H1 (cell line): Measurements from ENCODE around the gene CDC42EP2. TPM values are rescaled to one million over a fixed set of nuclear protein-coding genes. Genes with fewer than 3 reads are reported as not detected.

ENCODE experiments used
- CTCF ChIA-PET: fragments of 300-600 bp; sonication (Branson Sonifier 250); formaldehyde crosslinking; loops from one replicate; lab custom pipeline; 2021; ENCODE audit not compliant: partially characterized antibody; lab: Charles Lee
- POLR2A ChIA-PET: fragments of 300-600 bp; sonication (Branson Sonifier 250); formaldehyde crosslinking; loops from one replicate; lab custom pipeline; 2021; ENCODE audit warnings: inconsistent platforms; ENCODE audit not compliant: partially characterized antibody; lab: Charles Lee
- DNase-seq, 2 experiments: peaks; one replicate each; pipeline versions ENCODE4 v3.0.0 to v3.0.0-alpha.2; 2010 to 2022; ENCODE audit warnings: low spot score in 2 of 2, low read depth in 1 of 2, mixed read lengths in 1 of 2
- FAIRE-seq: peaks from 2 replicates; lab custom pipeline; 2011; peaks lifted over from hg19 to GRCh38; lab: Jason Lieb, UNC
- H2AFZ ChIP-seq: 2 replicates; pipeline ENCODE4 v1.8.1; 2012; ENCODE audit warnings: low read length, inconsistent platforms
- H2AK5ac ChIP-seq: 2 replicates; pipeline ENCODE4 v1.6.1; 2013; ENCODE audit warnings: low read depth, low read length
- H2BK120ac ChIP-seq: replicated peaks from 2 replicates; pipeline ENCODE3; 2013; ENCODE audit warnings: low read depth, low read length, inconsistent platforms
- H2BK12ac ChIP-seq: 2 replicates; pipeline ENCODE4 v1.6.1; 2013; ENCODE audit warnings: low read depth, low read length
- H2BK15ac ChIP-seq: 2 replicates; pipeline ENCODE4 v1.6.1; 2013; ENCODE audit warnings: low read length
- H2BK20ac ChIP-seq: 2 replicates; pipeline ENCODE4 v1.6.1; 2013; ENCODE audit warnings: low read length
- H2BK5ac ChIP-seq: 2 replicates; pipeline ENCODE4 v1.6.1; 2013; ENCODE audit warnings: low read depth, low read length
- H3K14ac ChIP-seq: 2 replicates; pipeline ENCODE4 v1.6.1; 2013; ENCODE audit warnings: inconsistent platforms; ENCODE audit not compliant: insufficient read length
- H3K18ac ChIP-seq: 2 replicates; pipeline ENCODE4 v1.6.1; 2013; ENCODE audit warnings: low read length; ENCODE audit errors: extremely low read depth
- H3K23ac ChIP-seq: 2 replicates; pipeline ENCODE4 v1.6.1; 2013; ENCODE audit warnings: inconsistent platforms; ENCODE audit not compliant: insufficient read length
- H3K23me2 ChIP-seq: 2 replicates; pipeline ENCODE4 v1.6.1; 2013; ENCODE audit warnings: low read depth, low read length
- H3K27ac ChIP-seq: 2 replicates; pipeline ENCODE4 v1.6.1; 2011; ENCODE audit warnings: low read depth, low read length, inconsistent platforms
- H3K27me3 ChIP-seq, 4 experiments: replicated peaks in 1 of 4; 1 replicate in 1 of 4; 2 replicates in 3 of 4; pipeline versions ENCODE4 v1.6.1 to v1.8.1; 2011 to 2013; ENCODE audit warnings: low read length in 3 of 4, mild to moderate bottlenecking in 3 of 4, inconsistent platforms in 2 of 4, mixed read lengths in 2 of 4, moderate library complexity in 1 of 4; ENCODE audit not compliant: control insufficient read depth in 3 of 4, insufficient read depth in 3 of 4; ENCODE audit errors: extremely low read depth in 1 of 4
- H3K36me3 ChIP-seq, 4 experiments: 2 replicates each; pipeline versions ENCODE4 v1.6.1 to v1.8.1; 2011 to 2013; ENCODE audit warnings: mild to moderate bottlenecking in 4 of 4, low read length in 3 of 4, moderate library complexity in 2 of 4, control low read depth in 1 of 4, inconsistent platforms in 1 of 4; ENCODE audit not compliant: insufficient read depth in 4 of 4, control insufficient read depth in 2 of 4
- H3K4ac ChIP-seq: replicated peaks from 2 replicates; pipeline ENCODE3; 2013; ENCODE audit warnings: low read length, low read depth, mixed read lengths, inconsistent platforms; ENCODE audit not compliant: insufficient read length
- H3K4me1 ChIP-seq, 4 experiments: replicated peaks in 1 of 4; 1 replicate in 1 of 4; 2 replicates in 3 of 4; pipeline versions ENCODE4 v1.6.1 to v1.8.1; 2011 to 2013; ENCODE audit warnings: low read length in 3 of 4, inconsistent platforms in 2 of 4, mixed read lengths in 1 of 4; ENCODE audit not compliant: insufficient read depth in 4 of 4, control insufficient read depth in 3 of 4
- H3K4me2 ChIP-seq, 2 experiments: 2 replicates each; pipeline versions ENCODE4 v1.6.1 to v1.8.1; 2011 to 2013; ENCODE audit warnings: low read depth in 2 of 2, low read length in 2 of 2, control low read depth in 1 of 2, inconsistent platforms in 1 of 2, mild to moderate bottlenecking in 1 of 2; ENCODE audit not compliant: insufficient read depth in 1 of 2
- H3K4me3 ChIP-seq, 4 experiments: fragments of 200-600, 300-600 bp in 1 of 4; sonication (generic), shearing (Covaris generic), sonication (Bioruptor Twin) in 1 of 4; 2 replicates each; pipeline versions ENCODE4 v1.5.1 to v1.8.1; 2011 to 2016; ENCODE audit warnings: low read length in 4 of 4, low read depth in 3 of 4, control low read depth in 2 of 4, inconsistent platforms in 2 of 4, mild to moderate bottlenecking in 2 of 4, mixed read lengths in 1 of 4, moderate library complexity in 1 of 4; ENCODE audit not compliant: insufficient read depth in 2 of 4; ENCODE audit errors: extremely low read depth in 1 of 4
- H3K56ac ChIP-seq: replicated peaks from 2 replicates; pipeline ENCODE3; 2013; ENCODE audit warnings: low read depth, mild to moderate bottlenecking, mixed read lengths, low read length, inconsistent platforms; ENCODE audit not compliant: insufficient read length
- H3K79me1 ChIP-seq: 2 replicates; pipeline ENCODE4 v1.6.1; 2013; ENCODE audit warnings: low read depth, low read length, control low read depth
- H3K79me2 ChIP-seq, 2 experiments: 2 replicates each; pipeline versions ENCODE4 v1.6.1 to v1.8.1; 2012 to 2013; ENCODE audit warnings: low read length in 2 of 2, mild to moderate bottlenecking in 2 of 2, inconsistent platforms in 1 of 2; ENCODE audit not compliant: insufficient read depth in 2 of 2, control insufficient read depth in 1 of 2
- H3K9ac ChIP-seq, 4 experiments: replicated peaks in 1 of 4; 1 replicate in 1 of 4; 2 replicates in 3 of 4; pipeline versions ENCODE4 v1.6.1 to v1.8.1; 2011 to 2013; ENCODE audit warnings: low read depth in 3 of 4, low read length in 3 of 4, control low read depth in 2 of 4, mild to moderate bottlenecking in 2 of 4, moderate library complexity in 2 of 4, inconsistent platforms in 1 of 4; ENCODE audit errors: extremely low read depth in 1 of 4
- H3K9me3 ChIP-seq, 2 experiments: 2 replicates each; pipeline versions ENCODE4 v1.6.1 to v1.8.1; 2012 to 2013; ENCODE audit warnings: mild to moderate bottlenecking in 2 of 2, moderate library complexity in 2 of 2, control low read depth in 1 of 2, inconsistent platforms in 1 of 2, low read depth in 1 of 2, low read length in 1 of 2, mixed read lengths in 1 of 2; ENCODE audit not compliant: insufficient read depth in 2 of 2
- H4K20me1 ChIP-seq, 2 experiments: replicated peaks in 1 of 2; 2 replicates each; pipeline versions ENCODE3 to v1.8.1; 2011 to 2013; ENCODE audit warnings: inconsistent platforms in 2 of 2, low read length in 2 of 2, mild to moderate bottlenecking in 1 of 2; ENCODE audit not compliant: insufficient read depth in 2 of 2, control insufficient read depth in 1 of 2
- H4K5ac ChIP-seq: 2 replicates; pipeline ENCODE4 v1.6.1; 2013; ENCODE audit warnings: low read length, low read depth, mixed read lengths, inconsistent platforms; ENCODE audit not compliant: insufficient read length
- H4K8ac ChIP-seq: 2 replicates; pipeline ENCODE4 v1.8.0; 2013; ENCODE audit warnings: mild to moderate bottlenecking, moderate library complexity, low read length, inconsistent platforms; ENCODE audit not compliant: insufficient read depth; ENCODE audit errors: extremely low read depth
- H4K91ac ChIP-seq: replicated peaks from 2 replicates; pipeline ENCODE3; 2013; ENCODE audit warnings: low read length, mixed read lengths, inconsistent platforms; ENCODE audit not compliant: insufficient read length
- KDM4A ChIP-seq: IDR thresholded peaks from one replicate; pipeline ENCODE4 v1.7.1; 2012; ENCODE audit warnings: low read depth, mild to moderate bottlenecking, moderate library complexity, low read length, inconsistent platforms; ENCODE audit not compliant: severe bottlenecking
- POLR2AphosphoS5 ChIP-seq: IDR thresholded peaks from 2 replicates; pipeline ENCODE4 v1.6.1; 2011; ENCODE audit warnings: low read depth, low read length
- SIRT6 ChIP-seq: IDR thresholded peaks from one replicate; pipeline ENCODE4 v1.7.1; 2012; ENCODE audit warnings: low read length, inconsistent platforms
- WGBS, 2 experiments: shearing (Covaris generic) in 1 of 2; methylation state at CpG; one replicate each; pipeline versions ENCODE4 v1.1.6 to v1.1.7; 2013 to 2015; ENCODE audit warnings: low lambda C conversion rate in 2 of 2, mixed read lengths in 2 of 2, inconsistent platforms in 1 of 2, low coverage in 1 of 2, missing lambda C conversion rate in 1 of 2; ENCODE audit not compliant: insufficient replicate concordance in 2 of 2, insufficient coverage in 1 of 2, insufficient read length in 1 of 2; ENCODE audit errors: extremely low coverage in 1 of 2, missing lambda C conversion rate in 1 of 2; 5-methylcytosine and 5-hydroxymethylcytosine counted together
- polyA plus RNA-seq, 7 experiments: library from polyadenylated mRNA; depleted of rRNA in 3 of 7; stranded (reverse) in 5 of 7; unstranded in 2 of 7; fragments of >200 nt in 5 of 7; fragments of 200-250 nt in 2 of 7; gene quantifications; 1 replicate in 5 of 7; 2 replicates in 1 of 7; 4 replicates in 1 of 7; pipeline versions ENCODE4 v1.2.1 to v1.2.3, GENCODE V29; 2011 to 2013; ENCODE audit warnings: missing spikeins in 2 of 7, mixed read lengths in 2 of 7
- total RNA-seq: library from RNA; stranded (reverse); fragmentation: NEBNext Ultra II Directional; extraction: Animal tissue kit (Norgen Biotek cat#: 25700); gene quantifications from 2 replicates; pipeline ENCODE4 v1.2.1, GENCODE V29; 2021

CDC42EP2 gene
- total and polyA plus RNA-seq, 2 of the 8 experiments (the other 6 are each of a cell fraction or from before 2014, with no cell fraction given) = 11.8 to 13.3 TPM

DNA sequence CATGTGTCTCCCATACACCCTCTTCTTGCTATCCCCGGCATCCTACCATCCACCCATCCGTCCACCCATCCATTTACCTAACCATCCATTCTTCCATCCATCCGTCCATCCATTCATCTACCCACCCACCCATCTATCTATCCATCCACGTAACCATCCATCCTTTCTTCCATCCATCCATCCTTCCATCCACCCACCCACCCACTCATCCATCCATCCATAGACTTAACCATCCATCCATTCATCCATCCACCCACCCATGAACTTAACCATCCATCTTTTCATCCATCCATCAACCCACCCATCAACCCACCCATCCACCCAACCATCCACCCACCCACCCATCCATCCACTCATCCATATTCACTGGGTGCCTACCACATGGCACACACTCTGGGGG, 10.6 kb upstream of the CDC42EP2 start:
- no peak for FAIRE-seq
- DNase-seq = no peak
- no peak overlapping the region for H4K5ac ChIP-seq
- no peak overlapping the region for H3K56ac ChIP-seq
- no peak overlapping the region for H3K23ac ChIP-seq
- no peak overlapping the region for H3K27ac ChIP-seq
- TF ChIP-seq SIRT6 (no peak), KDM4A (no peak), POLR2AphosphoS5 (peak; percentile 26; the same call in 1 of the 2 replicates)
- H3K79me2 ChIP-seq = no peaks in the 10 kb centered on the region
- H2BK5ac ChIP-seq = no peak overlapping the region
- no peaks in the 10 kb centered on the region for H3K9me3 ChIP-seq
- peaks cover 3% of the 10 kb centered on the region; the same call in 1 of the 2 replicates for H3K23me2 ChIP-seq
- no peak overlapping the region for H3K4me2 ChIP-seq
- H3K14ac ChIP-seq = no peak overlapping the region
- 92 to 100% methylated on average over 2 to 4 of the region's 4 CpGs for WGBS, 2 experiments
- peaks cover 0 to 6% of the 10 kb centered on the region in 2 experiments for H4K20me1 ChIP-seq
- H2AK5ac ChIP-seq = no peak overlapping the region
- ChIA-PET CTCF (interaction anchor here (45.6 to 52.8 kb wide), 2 partner anchors 10 to 17 kb away, joined by 1179 read pairs; partner anchors contain the start of genes CDC42EP2 and DPF2), POLR2A (interaction anchor here (0.6 to 10.4 kb wide), 5 partner anchors 10 to 337 kb away, joined by 3 to 99 read pairs (median 4); partner anchors contain the start of gene CDC42EP2)
- H3K79me1 ChIP-seq = no peaks in the 10 kb centered on the region
- H3K4me3 ChIP-seq = no peak overlapping the region
- H3K9ac ChIP-seq = no peak overlapping the region
- no peak overlapping the region for H3K4ac ChIP-seq
- no peak overlapping the region for H4K91ac ChIP-seq
- H2BK20ac ChIP-seq = no peak overlapping the region
- peaks cover 0 to 2% (median 0%) of the 10 kb centered on the region in 4 experiments; a peak in 3 of 7 replicates for H3K27me3 ChIP-seq
- H2BK15ac ChIP-seq = no peak overlapping the region
- H4K8ac ChIP-seq = no peak overlapping the region
- peaks cover 0 to 12% (median 9%) of the 10 kb centered on the region in 4 experiments; a peak in 6 of 7 replicates for H3K4me1 ChIP-seq
- peaks cover 0 to 4% (median under 1%) of the 10 kb centered on the region in 4 experiments; a peak in 3 of 8 replicates for H3K36me3 ChIP-seq
- H3K18ac ChIP-seq = no peak overlapping the region
- H2AFZ ChIP-seq = no peak overlapping the region
- H2BK12ac ChIP-seq = no peak overlapping the region
- no peak overlapping the region for H2BK120ac ChIP-seq
